ENCODE data around the gene USP25.

USP25 gene

GRCh38 chr21:15908187-15908586 lies 178.4 kb downstream of the USP25 start:
- ChIA-PET POLR2A (ENCODE audit: low non-redundant PET) (no interaction called here), CTCF (interaction anchor here (0.7 to 1.2 kb wide), 2 partner anchors 30 to 132 kb away, joined by 4 read pairs; no protein-coding TSS in a partner anchor)
- DNase-seq (ENCODE audit: low spot score): no peak
- TF ChIP-seq CTCF (conservative IDR thresholded peaks at IDR 0.05; ENCODE audit: low read depth): no peak
- H3K27ac ChIP-seq: no peak overlapping the region

DNA sequence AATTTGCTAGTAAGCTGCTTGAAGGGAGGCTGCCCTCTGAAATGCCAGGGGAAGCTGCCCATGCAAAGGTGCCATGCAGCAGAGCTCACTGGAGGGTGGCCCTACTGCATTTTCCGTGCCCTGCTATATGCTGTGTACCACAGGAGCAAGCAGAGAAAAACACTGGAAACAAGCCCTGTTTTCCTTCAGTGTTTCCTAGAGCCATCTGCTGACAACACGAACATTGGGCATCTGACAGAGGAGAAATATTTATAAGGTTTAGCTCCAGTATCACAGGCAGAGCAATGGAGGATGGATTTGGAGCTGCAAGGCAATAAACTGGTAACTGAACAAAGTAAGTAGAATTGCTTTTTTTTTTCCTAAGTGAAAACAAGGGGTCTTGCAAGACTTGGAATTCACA lies 198.4 kb downstream of the USP25 start:
- CTCF ChIA-PET: no interaction called here
- DNase-seq (ENCODE audit: low spot score): no peak
- no peak overlapping the region for H3K27ac ChIP-seq
- TF ChIP-seq CTCF (conservative IDR thresholded peaks at IDR 0.05; ENCODE audit: low read depth): no peak
- POLR2A ChIA-PET (ENCODE audit: low non-redundant PET): no interaction called here

GRCh38 chr21:15928686-15929425 lies 199.1 kb downstream of the USP25 start:
- no peak overlapping the region for H3K27ac ChIP-seq
- ChIA-PET POLR2A (ENCODE audit: low non-redundant PET) (no interaction called here), CTCF (no interaction called here)
- no peak for TF ChIP-seq CTCF (conservative IDR thresholded peaks at IDR 0.05; ENCODE audit: low read depth)
- DNase-seq (ENCODE audit: low spot score): no peak

- no peak for TF ChIP-seq CTCF (conservative IDR thresholded peaks at IDR 0.05; ENCODE audit: low read depth)
- DNase-seq (ENCODE audit: low spot score): no peak
- ChIA-PET CTCF (no interaction called here), POLR2A (ENCODE audit: low non-redundant PET) (no interaction called here)
- H3K27ac ChIP-seq: no peak overlapping the region
These were observed 199.8 kb downstream of the USP25 start for GRCh38 chr21:15929536-15929935.

Data from RWPE1 (cell line).